ENCODE results near the gene ZC3H7A. TPM values are rescaled to one million over a fixed set of nuclear protein-coding genes. Genes with fewer than 3 reads are reported as not detected.

ZC3H7A gene
- total RNA-seq, 1 experiment from 2014 or later, result 65.0 TPM

DNA sequence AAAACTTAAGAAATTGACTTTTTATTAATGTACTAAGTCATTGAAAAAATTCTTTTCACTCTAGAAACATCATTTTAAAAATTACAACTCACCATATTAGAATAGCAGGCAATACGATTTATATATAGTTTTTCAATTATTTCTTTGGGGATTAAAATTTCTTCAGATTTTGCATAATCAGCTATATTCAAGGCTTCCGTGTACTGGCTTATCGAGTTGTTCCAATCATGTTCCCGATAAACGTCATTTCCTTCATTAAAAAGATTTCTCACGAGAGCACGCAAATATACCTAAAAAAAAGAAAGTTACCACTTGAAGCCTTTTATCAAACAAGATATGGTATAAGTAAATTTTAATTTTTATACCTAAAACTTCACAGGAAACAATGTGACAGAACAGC is 18.0 kb downstream of the ZC3H7A start:
- Histone ChIP-seq H3K27me3 (replicated peaks; ENCODE audit: insufficient read depth, low read depth, low read length, poor library complexity) (no peaks in the 10 kb centered on the region), H3K4me1 (ENCODE audit: insufficient read depth, low read length, poor library complexity, severe bottlenecking) (peaks cover 37% of the 10 kb centered on the region), H3K9me3 (ENCODE audit: low read depth, low read length, poor library complexity, severe bottlenecking) (no peaks in the 10 kb centered on the region), H3K4me3 (ENCODE audit: low read depth, low read length, poor library complexity, severe bottlenecking) (no peak overlapping the region), H3K36me3 (ENCODE audit: insufficient read depth, low read length, poor library complexity, severe bottlenecking) (peaks cover 39% of the 10 kb centered on the region), H3K27ac (ENCODE audit: low read depth, low read length, poor library complexity, severe bottlenecking) (no peak overlapping the region)
- ChIA-PET POLR2A (ENCODE audit: low non-redundant PET) (no interaction called here), CTCF (no interaction called here)
- TF ChIP-seq, protein P1, sequence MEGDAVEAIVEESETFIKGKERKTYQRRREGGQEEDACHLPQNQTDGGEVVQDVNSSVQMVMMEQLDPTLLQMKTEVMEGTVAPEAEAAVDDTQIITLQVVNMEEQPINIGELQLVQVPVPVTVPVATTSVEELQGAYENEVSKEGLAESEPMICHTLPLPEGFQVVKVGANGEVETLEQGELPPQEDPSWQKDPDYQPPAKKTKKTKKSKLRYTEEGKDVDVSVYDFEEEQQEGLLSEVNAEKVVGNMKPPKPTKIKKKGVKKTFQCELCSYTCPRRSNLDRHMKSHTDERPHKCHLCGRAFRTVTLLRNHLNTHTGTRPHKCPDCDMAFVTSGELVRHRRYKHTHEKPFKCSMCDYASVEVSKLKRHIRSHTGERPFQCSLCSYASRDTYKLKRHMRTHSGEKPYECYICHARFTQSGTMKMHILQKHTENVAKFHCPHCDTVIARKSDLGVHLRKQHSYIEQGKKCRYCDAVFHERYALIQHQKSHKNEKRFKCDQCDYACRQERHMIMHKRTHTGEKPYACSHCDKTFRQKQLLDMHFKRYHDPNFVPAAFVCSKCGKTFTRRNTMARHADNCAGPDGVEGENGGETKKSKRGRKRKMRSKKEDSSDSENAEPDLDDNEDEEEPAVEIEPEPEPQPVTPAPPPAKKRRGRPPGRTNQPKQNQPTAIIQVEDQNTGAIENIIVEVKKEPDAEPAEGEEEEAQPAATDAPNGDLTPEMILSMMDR (conservative IDR thresholded peaks at IDR 0.05; ENCODE audit: low read depth, low read length), result no peak
- no peak for TF ChIP-seq EZH2 (IDR thresholded peaks at IDR 0.05; ENCODE audit: borderline replicate concordance, low read depth, low read length, poor library complexity, severe bottlenecking)
- DNase-seq (ENCODE audit: low spot score), result no peak
- intact Hi-C loops (cut with micrococcal nuclease; ENCODE audit: unreplicated experiment), result no loop called here
- no TSS peak for BruUV-seq (replicated peaks)

DNA sequence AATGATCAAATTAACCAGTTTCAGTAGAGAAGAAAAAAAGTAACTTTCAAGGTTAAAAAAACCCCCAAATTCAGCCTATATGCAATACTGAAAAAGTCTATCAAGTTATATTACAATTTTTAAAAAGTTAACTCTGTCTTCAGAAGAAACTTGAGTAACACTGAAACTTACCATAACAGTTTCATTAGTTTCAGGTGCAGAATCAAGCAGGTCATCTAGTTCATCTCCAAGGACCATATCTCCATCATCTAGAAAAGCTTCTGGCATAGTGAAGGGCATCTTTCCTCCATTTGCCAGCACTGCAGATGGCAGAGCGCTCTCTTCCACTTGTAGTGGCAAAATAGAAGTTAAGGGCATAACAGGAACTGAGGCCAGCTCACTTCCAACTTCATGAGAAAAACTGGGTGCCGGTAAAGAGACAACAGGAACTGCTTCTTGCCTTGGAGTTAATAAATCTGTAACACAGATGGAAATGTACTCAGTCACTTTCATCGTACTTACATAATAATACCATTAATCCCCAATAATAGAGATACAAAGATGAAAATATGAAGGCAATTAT is 22.9 kb downstream of the ZC3H7A start:
- no TSS peak for BruUV-seq (replicated peaks)
- Histone ChIP-seq H3K27ac (ENCODE audit: low read depth, low read length, poor library complexity, severe bottlenecking) (no peak overlapping the region), H3K27me3 (replicated peaks; ENCODE audit: insufficient read depth, low read depth, low read length, poor library complexity) (no peaks in the 10 kb centered on the region), H3K36me3 (ENCODE audit: insufficient read depth, low read length, poor library complexity, severe bottlenecking) (peaks cover 75% of the 10 kb centered on the region), H3K4me3 (ENCODE audit: low read depth, low read length, poor library complexity, severe bottlenecking) (no peak overlapping the region), H3K4me1 (ENCODE audit: insufficient read depth, low read length, poor library complexity, severe bottlenecking) (no peaks in the 10 kb centered on the region), H3K9me3 (ENCODE audit: low read depth, low read length, poor library complexity, severe bottlenecking) (no peaks in the 10 kb centered on the region)
- no peak for TF ChIP-seq EZH2 (IDR thresholded peaks at IDR 0.05; ENCODE audit: borderline replicate concordance, low read depth, low read length, poor library complexity, severe bottlenecking)
- TF ChIP-seq, protein P1 (conservative IDR thresholded peaks at IDR 0.05; ENCODE audit: low read depth, low read length), result no peak
- ChIA-PET CTCF (no interaction called here), POLR2A (ENCODE audit: low non-redundant PET) (no interaction called here)
- no peak for DNase-seq (ENCODE audit: low spot score)
- intact Hi-C loops (cut with micrococcal nuclease; ENCODE audit: unreplicated experiment), result no loop called here

DNA sequence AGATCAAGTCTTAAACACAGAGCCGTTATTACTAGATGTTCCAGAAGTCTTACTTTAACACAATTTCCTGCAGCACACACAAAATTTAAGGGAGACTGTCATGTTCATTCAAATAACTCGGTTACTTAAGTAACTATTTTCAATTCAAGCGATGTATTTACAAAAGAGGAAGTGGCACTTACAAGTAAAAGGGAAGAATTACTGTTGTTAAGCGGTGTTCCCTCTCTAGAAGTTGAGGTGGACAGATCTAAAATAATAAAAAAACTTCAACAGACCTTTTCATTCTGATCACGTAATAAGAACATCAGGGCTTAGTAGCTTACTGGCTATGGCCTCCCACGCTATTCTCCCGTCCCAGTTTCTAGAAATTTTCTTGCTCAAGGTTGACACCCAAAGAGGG is 28.2 kb downstream of the ZC3H7A start:
- Histone ChIP-seq H3K27me3 (replicated peaks; ENCODE audit: insufficient read depth, low read depth, low read length, poor library complexity) (no peaks in the 10 kb centered on the region), H3K4me3 (ENCODE audit: low read depth, low read length, poor library complexity, severe bottlenecking) (no peak overlapping the region), H3K4me1 (ENCODE audit: insufficient read depth, low read length, poor library complexity, severe bottlenecking) (no peaks in the 10 kb centered on the region), H3K36me3 (ENCODE audit: insufficient read depth, low read length, poor library complexity, severe bottlenecking) (peaks cover 85% of the 10 kb centered on the region), H3K27ac (ENCODE audit: low read depth, low read length, poor library complexity, severe bottlenecking) (no peak overlapping the region), H3K9me3 (ENCODE audit: low read depth, low read length, poor library complexity, severe bottlenecking) (no peaks in the 10 kb centered on the region)
- CTCF ChIA-PET, result no interaction called here
- POLR2A ChIA-PET (ENCODE audit: low non-redundant PET), result no interaction called here
- DNase-seq (ENCODE audit: low spot score), result no peak
- no TSS peak for BruUV-seq (replicated peaks)
- no peak for TF ChIP-seq EZH2 (IDR thresholded peaks at IDR 0.05; ENCODE audit: borderline replicate concordance, low read depth, low read length, poor library complexity, severe bottlenecking)
- TF ChIP-seq, protein P1 (conservative IDR thresholded peaks at IDR 0.05; ENCODE audit: low read depth, low read length), result no peak
- intact Hi-C loops (cut with micrococcal nuclease; ENCODE audit: unreplicated experiment), result no loop called here
